HL-60/S4 treated with retinoic acid at 250 ng/mL for 4 days and 3 days (cell line): ENCODE data around the gene HIRA.
"Not testable (repeated sequence)": the region's sequence is repeated elsewhere in the genome, so short reads cannot be mapped to it uniquely, and the experiment has no call there.

Experiments
- in situ Hi-C: fragments of 300-500 bp; cut with MboI; formaldehyde crosslinking; loops from 2 replicates; pipeline ENCODE4 v1.7.0; 2022; ENCODE audit warnings: low sequenced_read_pairs

The HIRA gene

DNA sequence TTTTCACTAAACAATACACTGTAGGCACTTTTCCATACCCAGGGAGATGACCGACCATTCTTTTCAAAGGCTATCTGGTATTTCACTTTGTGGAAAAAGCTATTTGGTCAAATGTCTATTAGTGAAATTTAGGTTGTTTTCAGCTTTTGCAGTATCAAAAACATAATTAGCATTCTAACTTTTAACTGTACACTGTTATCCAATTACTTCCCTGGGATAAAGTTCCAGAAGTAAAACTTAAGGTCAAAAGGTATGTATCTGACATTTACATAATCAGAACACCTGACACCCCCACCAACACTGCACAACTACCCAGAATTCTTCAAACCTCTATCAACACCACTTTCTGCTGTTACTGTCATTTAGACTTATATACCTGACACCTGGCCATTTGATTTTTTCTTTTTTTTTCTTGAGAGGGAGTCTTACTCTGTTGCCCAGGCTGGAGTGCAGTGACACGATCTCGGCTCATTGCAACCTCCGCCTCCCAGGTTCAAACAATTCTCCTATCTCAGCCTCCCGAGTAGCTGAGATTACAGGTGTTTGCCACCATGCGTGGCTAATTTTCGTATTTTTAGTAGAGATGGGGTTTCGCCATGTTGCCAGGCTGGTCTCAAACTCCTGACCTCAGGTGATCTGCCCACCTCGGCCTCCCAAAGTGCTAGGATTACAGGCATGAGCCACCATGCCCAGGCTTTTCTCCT is 13.9 kb upstream of the HIRA start:
- in situ Hi-C loops: not testable (repeated sequence)

DNA sequence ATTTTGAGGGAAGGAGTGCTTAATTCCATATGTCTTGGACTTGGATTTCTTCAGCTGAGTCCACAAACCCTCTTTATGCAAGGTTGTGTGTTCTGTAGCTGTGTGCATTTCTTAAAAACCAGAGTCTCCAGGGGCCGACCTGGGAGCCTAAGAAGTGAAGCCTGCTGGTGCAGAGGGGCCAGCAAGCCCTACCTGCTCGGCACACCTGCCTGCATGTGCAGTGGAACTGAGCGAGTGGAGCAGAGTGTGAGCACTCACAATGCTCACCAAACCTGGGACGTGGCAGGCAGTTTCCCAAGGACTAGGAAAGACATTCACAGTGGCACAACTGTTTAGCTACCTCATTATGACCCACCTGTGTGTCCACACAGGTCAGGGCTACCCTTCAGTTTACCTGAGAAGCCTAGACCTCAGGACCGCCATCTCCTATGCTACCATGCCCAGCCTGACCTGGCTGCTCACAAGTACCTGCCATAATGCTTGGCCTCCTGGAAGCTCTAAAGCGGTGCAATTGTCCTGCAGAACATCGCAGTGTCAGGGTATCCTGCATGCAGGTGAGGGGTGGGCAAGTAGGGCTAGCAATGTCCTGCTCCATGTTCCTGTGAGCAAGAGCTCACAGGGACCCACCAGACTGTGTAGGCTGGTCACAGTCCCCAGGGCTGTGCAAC is 12.1 kb upstream of the HIRA start:
- in situ Hi-C loops: no loop called here

DNA sequence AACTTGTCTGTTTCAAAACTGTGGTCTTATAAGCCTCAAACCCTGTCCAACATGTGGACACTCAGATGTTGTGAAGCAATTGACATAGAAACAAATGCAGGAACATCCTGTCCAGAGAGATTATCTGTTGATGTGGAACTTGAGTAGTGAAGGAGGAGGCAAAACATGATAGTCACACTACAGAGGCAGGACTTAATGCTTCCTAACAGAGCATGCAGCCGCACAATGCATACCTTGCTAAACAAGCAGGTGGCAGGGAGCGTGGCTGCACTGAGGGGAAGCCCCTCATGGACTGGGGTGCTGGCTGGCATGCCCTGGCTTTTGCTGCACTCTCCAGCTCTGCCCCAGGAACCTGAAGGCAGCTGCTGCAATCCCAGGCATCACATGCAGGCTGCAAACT is 10.6 kb upstream of the HIRA start:
- in situ Hi-C loops: no loop called here

DNA sequence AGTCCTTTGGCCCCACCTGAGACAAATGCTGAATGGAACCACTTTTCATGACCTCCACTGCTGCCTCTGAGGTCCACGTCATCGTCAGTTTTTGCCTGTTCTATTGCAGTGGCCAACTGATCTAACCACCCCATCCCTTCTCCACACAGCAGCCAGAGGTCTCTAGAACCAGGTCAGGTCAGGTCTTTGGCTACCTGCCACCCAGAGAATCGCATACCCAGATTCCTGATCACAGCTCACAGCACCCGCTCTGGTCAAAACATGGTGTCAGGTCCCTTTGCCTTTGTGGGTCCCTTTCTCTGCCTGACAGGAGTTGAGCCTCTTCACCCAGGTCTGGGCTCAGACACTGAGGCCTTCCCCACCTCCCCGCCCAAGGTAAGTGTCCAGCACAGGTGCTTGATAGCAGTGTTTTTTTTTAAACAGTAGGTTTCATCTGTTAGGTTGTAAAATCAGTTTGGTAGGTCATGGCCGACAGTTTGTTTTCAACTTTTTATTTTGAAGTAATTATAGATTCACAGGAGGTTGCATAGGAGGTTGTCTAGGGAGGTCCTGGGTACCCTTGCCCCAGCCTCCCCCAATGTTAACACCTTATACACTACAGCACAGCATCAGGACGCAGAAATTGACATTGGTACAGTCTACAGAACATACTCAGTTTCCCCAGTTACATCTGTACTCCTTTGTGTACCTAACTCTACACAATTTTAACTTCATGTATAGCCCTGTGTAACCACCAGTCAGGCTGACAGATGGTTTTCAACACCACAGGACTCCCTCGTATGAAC is 9.1 kb upstream of the HIRA start:
- in situ Hi-C loops: no loop called here

DNA sequence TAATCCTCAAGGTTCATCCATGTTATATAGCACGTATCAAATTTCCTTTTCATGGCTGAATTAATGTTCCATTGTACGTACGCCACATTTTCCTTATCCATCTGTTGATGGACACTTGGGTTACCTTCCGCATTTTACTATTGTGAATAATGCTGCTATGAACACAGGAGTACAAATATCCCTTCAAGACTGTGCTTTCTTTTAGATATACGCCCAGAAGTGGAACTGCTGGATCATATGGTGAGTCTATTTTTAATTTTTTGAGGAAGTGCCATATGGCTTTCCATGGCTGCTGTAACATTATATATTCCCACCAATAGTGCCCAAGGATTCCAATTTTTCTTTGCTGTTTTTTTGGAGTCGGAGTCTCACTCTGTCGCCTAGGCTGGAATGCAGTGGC is 6.8 kb upstream of the HIRA start:
- in situ Hi-C loops: loop anchor here (10.0 kb wide), 1 partner anchor 63 kb away; no protein-coding TSS in a partner anchor

DNA sequence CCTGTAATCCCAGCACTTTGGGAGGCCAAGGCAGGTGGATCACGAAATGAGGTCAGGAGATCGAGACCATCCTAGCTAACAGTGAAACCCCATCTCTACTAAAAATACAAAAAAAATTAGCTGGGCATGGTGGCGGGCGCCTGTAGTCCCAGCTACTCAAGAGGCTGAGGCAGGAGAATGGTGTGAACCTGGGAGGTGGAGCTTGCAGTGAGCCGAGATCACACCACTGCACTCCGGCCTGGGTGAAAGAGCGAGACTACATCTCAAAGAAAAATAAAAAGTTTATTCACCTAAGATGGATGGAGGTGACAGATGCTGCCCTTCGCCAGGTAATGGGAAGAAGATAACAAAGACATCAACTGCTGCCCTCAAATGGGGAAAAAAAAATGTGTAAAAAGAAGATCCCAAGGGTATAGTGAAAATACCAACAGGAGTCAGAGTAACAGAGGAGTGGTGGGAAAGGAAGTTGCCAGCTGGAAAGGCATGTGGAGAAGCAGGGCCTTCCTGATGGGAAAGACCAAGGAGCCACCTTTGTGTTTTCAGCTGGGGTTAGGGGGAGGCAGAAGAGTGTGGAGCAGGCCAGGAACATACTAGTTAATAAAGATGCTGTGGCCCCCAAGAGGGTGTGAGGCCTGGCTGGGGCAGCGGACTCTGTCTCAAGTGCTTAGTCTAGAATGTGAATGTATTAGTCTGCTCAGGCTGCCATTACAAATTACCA is 5.1 kb upstream of the HIRA start:
- in situ Hi-C loops: loop anchor here (10.0 kb wide), 1 partner anchor 62 kb away; no protein-coding TSS in a partner anchor

DNA sequence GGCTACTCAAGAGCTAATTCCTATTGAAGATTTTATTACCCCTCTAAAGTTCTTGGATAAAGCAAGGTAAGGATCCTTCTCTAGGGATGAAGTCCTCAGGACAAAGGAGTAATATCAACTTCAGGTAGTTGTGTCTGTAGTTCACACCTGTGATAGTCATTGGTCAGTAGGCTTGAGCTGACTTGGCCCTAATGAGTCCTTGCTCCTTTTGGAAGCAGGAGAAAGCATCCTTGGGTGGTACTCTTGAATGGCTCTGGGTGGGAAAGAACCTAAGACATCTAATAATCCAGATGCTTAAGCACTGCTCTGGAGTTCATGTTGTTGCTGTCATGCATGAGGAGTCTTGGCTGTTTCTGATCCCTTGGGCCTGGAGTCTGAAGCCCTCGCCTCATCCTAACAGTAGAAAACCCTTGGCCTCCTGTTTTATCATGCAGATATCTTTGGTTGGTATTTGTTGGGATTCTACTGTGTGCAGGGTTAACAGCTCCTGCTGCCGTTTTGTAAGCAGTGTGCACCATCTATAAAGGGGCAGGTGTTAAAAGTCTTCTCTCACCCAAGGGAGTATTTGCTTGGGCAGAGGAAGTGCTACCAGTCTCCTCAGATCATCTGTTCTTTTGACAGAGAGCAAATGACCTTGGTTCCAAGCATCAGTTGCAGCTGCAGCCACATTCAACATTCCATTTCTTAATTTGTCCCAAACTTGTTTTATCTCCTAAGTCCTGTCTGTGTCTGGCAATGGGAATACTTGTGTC is 3.5 kb upstream of the HIRA start:
- in situ Hi-C loops: loop anchor here (10.0 kb wide), 1 partner anchor 60 kb away; no protein-coding TSS in a partner anchor

DNA sequence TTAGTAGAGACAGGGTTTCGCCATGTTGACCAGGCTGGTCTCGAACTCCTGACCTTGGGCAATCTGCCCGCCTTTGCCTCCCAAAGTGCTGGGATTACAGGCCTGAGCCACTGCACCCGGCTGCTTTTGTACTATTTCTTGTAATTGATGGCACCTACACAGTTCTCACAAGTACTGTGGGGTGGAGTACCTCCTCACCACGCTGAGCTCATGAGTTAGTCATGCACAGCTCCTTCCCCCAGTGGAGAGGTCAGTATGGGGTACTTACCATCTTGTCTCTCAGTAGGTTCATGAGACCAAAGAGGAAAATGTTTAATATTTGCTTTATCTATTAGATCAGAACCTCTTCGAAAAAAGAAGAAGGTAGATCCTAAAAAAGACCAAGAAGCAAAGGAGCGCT is 2.9 kb upstream of the HIRA start:
- in situ Hi-C loops: loop anchor here (10.0 kb wide), 1 partner anchor 60 kb away; no protein-coding TSS in a partner anchor

DNA sequence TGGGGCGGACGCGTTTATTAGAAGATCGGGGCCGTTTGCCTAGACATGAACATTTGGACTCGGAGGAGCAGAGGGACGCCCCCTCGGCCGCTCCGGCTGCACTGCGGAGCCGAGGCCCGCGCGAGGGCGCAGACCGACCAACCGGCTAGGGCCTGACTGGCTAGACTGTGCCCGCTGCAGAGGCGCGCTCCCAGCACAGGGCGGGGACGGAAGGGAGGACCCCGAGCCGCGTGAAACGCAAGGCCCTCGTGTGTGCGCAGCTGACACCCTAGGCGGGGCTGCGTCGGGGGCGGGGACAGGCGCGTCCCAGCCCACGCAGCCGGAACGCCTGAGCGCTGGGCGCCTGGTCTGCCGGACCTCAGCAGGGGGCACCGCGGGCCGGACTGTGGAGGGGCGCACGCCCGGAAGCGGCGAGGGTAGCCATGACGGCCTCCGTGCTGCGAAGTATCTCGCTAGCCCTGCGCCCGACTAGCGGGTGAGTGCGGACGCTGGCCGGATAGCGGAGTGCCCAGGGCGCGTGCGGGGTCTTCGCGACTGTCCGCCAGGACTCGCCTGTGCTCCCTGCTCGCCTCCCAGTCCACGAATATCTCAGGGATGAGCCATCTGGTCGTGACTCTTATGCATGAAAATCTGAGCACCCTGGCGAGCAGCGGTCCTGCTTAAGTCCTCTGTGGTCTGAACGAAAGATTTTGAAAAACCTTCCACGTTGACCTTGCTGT is 759 bp upstream of the HIRA start, which contains the start of gene MRPL40:
MRPL40 (plus strand) TSS at position 413 of the 719 bp plus-strand sequence; CDS start at position 423, 10 bp downstream.
- in situ Hi-C loops: loop anchor here (10.0 kb wide), 1 partner anchor 57 kb away; no protein-coding TSS in a partner anchor

DNA sequence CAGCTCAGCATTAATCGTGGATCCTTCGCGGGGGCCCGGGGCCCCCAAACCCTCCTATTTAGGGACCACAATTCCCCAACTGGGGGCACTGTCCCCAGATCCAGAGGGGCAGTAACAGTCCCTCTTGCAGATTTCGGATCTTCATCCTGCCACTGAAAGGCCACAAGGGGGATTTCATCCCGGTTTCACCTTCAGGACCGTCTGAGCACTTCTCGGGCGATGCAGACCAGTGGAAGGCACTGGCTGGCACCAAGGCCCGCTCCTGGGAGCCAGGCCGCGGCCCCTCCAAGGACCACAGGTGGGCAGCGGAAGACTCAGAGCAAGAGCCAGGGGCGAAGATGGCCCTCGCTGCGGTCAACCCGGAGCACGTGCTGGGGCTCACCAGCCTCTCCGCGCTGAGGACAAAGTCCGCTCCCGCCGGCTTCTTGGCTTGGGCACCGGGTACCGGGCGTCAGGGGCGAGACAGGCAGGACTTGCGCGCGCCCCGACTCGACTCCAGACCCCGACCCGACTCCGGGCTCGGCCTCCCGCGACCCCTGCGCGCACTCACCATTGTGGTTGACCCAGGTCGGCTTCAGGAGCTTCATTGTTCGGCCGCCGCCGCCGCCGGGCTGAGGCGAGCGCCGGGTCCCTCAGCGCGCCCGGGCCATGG is 517 bp downstream of the HIRA start:
- in situ Hi-C loops: loop anchor here (10.0 kb wide), 1 partner anchor 56 kb away; no protein-coding TSS in a partner anchor

DNA sequence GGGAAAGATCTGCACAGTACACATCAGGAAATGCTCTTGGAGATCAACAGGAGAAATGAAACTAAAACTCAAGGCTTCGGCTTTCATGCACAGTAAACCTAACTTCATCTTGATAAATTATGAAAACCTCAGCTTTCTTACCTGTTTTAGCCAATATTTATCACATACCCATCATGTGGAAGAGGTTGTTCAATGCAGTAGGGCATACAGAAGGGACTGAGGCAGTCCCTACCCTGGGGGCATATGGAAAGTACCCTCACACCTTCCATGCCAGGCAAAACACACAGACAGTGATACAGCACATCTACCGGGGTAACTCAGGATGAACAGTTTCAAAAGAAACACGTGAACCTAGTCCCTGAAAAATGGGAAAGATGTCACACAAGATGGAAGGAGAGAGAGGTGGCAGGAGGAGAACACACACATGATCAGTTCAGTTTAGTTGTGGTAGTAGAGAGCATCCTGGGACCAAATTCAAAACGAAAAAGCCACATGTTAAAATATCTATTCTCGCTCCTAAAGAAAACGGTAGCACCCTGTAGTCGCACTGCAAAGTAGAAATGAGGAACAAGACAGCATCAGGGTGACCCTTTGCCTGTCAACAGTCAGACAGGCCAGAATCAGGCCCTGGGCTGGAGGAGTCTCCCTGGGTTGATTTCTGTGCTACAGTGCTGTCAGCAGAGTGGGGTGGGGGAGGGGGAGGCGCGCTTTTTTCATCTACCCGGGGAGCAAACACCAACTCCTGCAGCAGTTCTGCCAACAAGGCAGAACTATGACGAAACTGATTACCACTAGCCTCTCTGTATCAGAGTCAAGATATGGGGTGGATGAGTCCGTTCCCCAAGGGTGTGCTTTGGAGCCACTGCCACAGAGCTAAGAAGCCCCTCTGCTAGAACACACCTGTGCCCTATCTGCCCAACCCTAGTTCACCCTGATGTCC is 1.3 kb downstream of the HIRA start:
- in situ Hi-C loops: loop anchor here (10.0 kb wide), 1 partner anchor 55 kb away; no protein-coding TSS in a partner anchor

DNA sequence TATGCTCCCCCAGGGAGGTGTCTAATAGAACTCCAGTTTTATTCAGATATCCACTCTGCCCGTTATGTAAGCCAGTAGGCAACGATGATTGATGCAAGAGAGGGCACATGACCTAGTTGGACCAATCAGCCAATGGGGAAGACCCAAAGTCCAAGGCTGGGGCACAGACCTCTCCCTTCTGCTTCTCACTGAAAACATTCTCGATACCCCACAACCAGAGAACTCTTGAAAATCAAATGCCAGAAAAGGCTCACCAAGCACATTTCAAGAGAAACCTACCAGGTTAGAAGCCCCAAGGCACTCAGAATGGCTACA is 7.4 kb downstream of the HIRA start:
- in situ Hi-C loops: no loop called here

DNA sequence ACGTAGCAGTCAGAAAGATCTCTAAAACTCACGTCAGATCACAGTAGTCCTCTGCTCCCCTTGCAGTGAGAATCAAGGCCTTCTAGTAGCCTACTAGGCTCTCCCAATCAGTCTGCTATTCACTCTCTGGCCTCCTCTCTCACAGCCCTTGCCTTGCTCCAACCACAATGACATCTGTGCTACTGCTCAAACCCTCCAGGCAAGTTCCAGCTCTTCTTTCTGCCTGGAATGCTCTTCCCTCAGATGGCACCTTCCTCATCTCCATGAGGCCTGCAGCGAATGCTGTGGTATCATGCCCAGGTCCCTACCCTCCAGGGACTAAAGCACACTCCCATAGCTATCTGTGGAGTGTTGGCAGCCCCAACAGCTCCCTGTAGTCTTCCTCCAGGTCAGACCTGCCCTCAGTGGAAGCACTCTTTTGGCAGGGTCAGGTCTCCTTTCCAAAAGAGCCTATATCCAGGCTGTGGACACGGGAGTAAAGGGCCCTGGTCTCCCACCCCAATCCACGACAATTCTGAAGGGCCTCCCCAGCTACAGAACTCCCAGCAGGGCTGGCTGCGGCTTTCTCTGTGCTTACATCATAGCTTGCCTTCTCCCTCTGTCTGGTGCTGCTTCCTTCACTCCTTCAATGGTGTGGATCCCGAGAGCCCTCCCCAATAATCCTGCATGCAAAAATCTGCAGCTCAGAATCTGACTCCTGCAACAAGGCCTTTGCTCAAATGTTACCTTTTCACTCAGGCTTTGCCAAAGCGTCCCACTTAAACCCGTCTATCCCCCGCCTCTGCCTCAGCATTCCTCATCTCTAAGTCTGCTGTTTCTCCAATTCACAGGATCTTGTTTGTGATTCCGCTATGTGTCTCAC is 8.9 kb downstream of the HIRA start:
- in situ Hi-C loops: no loop called here

DNA sequence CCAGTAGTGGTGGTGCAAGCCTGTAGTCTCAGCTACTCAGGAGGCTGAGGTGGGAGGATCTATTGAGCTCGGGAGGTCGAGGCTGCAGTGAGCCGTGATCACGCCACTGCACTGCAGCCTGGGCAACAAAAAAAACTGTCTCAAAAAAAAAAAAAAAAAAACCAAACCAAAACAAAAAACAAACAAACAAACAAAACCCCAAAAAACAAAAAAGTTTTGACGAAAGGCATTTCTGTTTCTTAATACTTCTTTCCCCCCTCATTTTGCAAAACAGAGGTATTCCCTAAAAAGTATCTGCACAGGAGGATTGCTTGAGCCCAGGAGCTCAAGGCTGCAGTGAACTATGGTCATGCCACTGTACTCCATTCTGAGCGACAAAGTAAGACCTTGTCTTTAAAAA is 11.2 kb downstream of the HIRA start:
- in situ Hi-C loops: no loop called here

DNA sequence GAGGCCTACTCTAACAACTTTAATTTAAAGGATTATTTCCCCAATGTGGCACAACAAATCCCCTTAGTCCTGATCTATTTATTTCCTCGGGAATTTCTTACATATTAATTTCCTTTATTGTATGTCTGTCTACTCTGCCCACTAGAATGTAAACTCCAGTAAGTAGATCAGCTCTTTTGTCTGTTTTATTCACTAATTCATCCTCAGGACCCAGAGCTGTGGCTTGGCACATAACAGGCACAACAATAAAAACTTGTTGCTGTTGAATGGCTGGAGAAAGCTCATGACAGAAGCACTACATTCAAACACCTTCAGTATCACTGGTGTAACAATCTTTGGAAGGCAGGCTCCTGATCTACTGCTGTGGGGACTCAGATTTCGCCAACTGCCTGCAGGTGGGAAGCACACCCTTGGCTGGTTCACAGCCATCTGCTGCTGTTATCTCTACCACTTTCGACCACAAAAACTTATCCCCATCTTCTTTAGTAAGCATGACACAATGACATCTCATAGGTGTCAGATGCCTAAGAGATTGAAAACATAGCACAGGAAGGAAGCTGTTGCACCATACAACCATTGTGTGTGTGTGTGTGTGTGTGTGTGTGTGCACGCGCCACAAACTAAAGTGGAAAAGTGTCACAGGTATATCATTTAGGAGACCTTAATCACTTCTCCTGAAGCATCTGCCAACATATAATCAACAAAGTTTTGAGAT is 11.9 kb downstream of the HIRA start:
- in situ Hi-C loops: no loop called here

DNA sequence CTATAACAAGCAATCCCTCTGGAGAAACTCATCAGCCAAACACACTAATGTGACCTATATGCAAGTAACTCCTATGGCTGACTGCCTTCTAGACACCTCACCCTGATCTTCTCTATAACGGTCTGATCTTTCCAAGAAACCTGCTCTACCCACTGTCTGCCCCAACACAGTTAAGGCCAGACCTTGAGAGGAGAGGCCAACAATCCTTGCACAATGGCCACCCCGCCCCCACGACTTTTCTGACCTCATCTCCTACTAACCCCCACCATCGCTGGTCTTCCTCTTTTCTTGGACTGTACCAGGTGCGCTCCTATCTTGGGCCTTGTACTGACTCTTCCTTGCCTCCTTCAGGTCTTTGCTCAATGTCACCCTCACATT is 12.5 kb downstream of the HIRA start:
- in situ Hi-C loops: no loop called here
